ENCODE data around the gene FEZF1.

GRCh38 chr7:122298131-122298530, 6.4 kb downstream of the FEZF1 start:
- TF ChIP-seq POLR2AphosphoS5 (IDR thresholded peaks at IDR 0.05), result no peak
- TF ChIP-seq POLR2A (IDR thresholded peaks at IDR 0.05), result no peak
- TF ChIP-seq CTCF (IDR thresholded peaks at IDR 0.05 in 8 of 11, conservative IDR thresholded peaks at IDR 0.05 in 3 of 11), result no peak
